Activated CD8-positive, alpha-beta T cell treated with anti-CD3 and anti-CD28 coated beads for 36 hours (primary cell): ENCODE data around the gene UGDH. TPM values are rescaled to one million over a fixed set of nuclear protein-coding genes. Genes with fewer than 3 reads are reported as not detected.

Experiments used
- ATAC-seq: fragments of 200-7000 bp; cut with Tn5 transposase; one replicate; pipeline ENCODE4 v1.10.0; 2021; ENCODE audit warnings: mild to moderate bottlenecking, moderate library complexity
- CTCF ChIA-PET: fragments of 350-600 bp; sonication (Branson Sonifier 250); formaldehyde crosslinking; loops from one replicate; lab custom pipeline; 2021; ENCODE audit warnings: antibody characterized with exemption; lab: Charles Lee
- POLR2A ChIA-PET: fragments of 350-600 bp; sonication (Branson Sonifier 250); formaldehyde crosslinking; loops from one replicate; lab custom pipeline; 2021; ENCODE audit warnings: antibody characterized with exemption; lab: Charles Lee
- DNase-seq: peaks from one replicate; pipeline ENCODE4 v3.0.0-alpha.2; 2020
- H3K27ac Mint-ChIP-seq: one replicate; pipeline ENCODE4 v1.8.0; 2021; ENCODE audit warnings: mild to moderate bottlenecking, mixed read lengths
- H3K27me3 Mint-ChIP-seq: one replicate; pipeline ENCODE4 v1.8.0; 2021; ENCODE audit warnings: mixed read lengths
- H3K36me3 Mint-ChIP-seq: one replicate; pipeline ENCODE4 v1.8.0; 2021; ENCODE audit warnings: low read depth, mixed read lengths
- H3K4me1 Mint-ChIP-seq: one replicate; pipeline ENCODE4 v1.8.0; 2021; ENCODE audit warnings: low read depth, mixed read lengths
- H3K4me3 Mint-ChIP-seq: one replicate; pipeline ENCODE4 v1.8.0; 2021; ENCODE audit warnings: mild to moderate bottlenecking, moderate library complexity, mixed read lengths
- H3K9me3 Mint-ChIP-seq: one replicate; pipeline ENCODE4 v1.8.0; 2021; ENCODE audit warnings: mixed read lengths
- intact Hi-C: fragments of 100-400 bp; cut with micrococcal nuclease; formaldehyde crosslinking; loops from one replicate; pipeline ENCODE4 v1.10.0; 2022
- total RNA-seq, 2 experiments: library from RNA; stranded (reverse); gene quantifications; one replicate each; pipeline ENCODE4 v1.2.3, GENCODE V29; 2021
- TF ChIP-seq, protein P1 (sequence below): fragments of 200-600 bp; IDR thresholded peaks from one replicate; pipeline ENCODE4 v1.8.0; 2022; ENCODE audit warnings: antibody characterized with exemption, mild to moderate bottlenecking

The UGDH gene
- total RNA-seq, 2 experiments from 2014 or later = 14.6 to 16.7 TPM

DNA sequence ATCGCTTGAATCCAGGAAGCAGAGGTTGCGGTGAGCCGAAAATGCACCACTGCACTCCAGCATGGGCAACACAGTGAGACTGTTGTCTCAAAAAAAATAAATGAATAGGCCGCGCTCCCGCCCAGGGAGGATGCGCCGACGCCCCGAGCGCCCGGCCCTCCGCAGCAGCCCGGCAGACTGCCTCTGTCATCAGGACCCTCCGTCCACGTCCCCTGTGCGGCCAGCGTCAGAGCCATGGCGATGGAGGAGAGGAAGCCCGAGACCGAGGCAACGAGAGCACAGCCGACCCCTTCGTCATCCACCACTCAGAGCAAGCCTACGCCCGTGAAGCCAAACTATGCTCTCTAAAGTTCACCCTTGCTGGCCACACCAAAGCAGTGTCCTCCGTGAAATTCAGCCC, 47.0 kb downstream of the UGDH start:
- ATAC-seq (no peak), DNase-seq (no peak)
- Mint-ChIP-seq H3K27ac (no peak overlapping the region), H3K4me3 (no peak overlapping the region), H3K9me3 (no peaks in the 10 kb centered on the region), H3K27me3 (no peaks in the 10 kb centered on the region), H3K36me3 (peaks cover 5% of the 10 kb centered on the region), H3K4me1 (no peaks in the 10 kb centered on the region)
- CTCF ChIA-PET = interaction anchor here (1.4 to 2.6 kb wide), 2 partner anchors 9 to 11 kb away, joined by 4 to 9 read pairs; no protein-coding TSS in a partner anchor
- intact Hi-C loops = no loop called here
- POLR2A ChIA-PET = no interaction called here
- TF ChIP-seq, protein P1, sequence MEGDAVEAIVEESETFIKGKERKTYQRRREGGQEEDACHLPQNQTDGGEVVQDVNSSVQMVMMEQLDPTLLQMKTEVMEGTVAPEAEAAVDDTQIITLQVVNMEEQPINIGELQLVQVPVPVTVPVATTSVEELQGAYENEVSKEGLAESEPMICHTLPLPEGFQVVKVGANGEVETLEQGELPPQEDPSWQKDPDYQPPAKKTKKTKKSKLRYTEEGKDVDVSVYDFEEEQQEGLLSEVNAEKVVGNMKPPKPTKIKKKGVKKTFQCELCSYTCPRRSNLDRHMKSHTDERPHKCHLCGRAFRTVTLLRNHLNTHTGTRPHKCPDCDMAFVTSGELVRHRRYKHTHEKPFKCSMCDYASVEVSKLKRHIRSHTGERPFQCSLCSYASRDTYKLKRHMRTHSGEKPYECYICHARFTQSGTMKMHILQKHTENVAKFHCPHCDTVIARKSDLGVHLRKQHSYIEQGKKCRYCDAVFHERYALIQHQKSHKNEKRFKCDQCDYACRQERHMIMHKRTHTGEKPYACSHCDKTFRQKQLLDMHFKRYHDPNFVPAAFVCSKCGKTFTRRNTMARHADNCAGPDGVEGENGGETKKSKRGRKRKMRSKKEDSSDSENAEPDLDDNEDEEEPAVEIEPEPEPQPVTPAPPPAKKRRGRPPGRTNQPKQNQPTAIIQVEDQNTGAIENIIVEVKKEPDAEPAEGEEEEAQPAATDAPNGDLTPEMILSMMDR = no peak

- Mint-ChIP-seq H3K27ac (no peak overlapping the region), H3K4me1 (no peaks in the 10 kb centered on the region), H3K4me3 (no peak overlapping the region), H3K27me3 (no peaks in the 10 kb centered on the region), H3K9me3 (no peaks in the 10 kb centered on the region), H3K36me3 (peaks cover 17% of the 10 kb centered on the region)
- ATAC-seq = no peak
- intact Hi-C loops = no loop called here
- ChIA-PET CTCF (interaction anchor here (1.2 kb wide), 1 partner anchor 21 kb away, joined by 4 read pairs; no protein-coding TSS in a partner anchor), POLR2A (no interaction called here)
- TF ChIP-seq, protein P1 = no peak
- DNase-seq = no peak
Observed at GRCh38 chr4:39476187-39476895, 50.9 kb downstream of the UGDH start.

GRCh38 chr4:39472396-39472795, 54.8 kb downstream of the UGDH start:
- DNase-seq (no peak), ATAC-seq (no peak)
- TF ChIP-seq, protein P1 = no peak
- Mint-ChIP-seq H3K9me3 (no peaks in the 10 kb centered on the region), H3K27me3 (no peaks in the 10 kb centered on the region), H3K4me1 (peaks cover 6% of the 10 kb centered on the region), H3K27ac (no peak overlapping the region), H3K36me3 (peaks cover 41% of the 10 kb centered on the region), H3K4me3 (no peak overlapping the region)
- intact Hi-C loops = no loop called here
- ChIA-PET CTCF (interaction anchor here (0.5 to 1.9 kb wide), 4 partner anchors 9 to 212 kb away, joined by 3 to 5 read pairs (median 4); no protein-coding TSS in a partner anchor), POLR2A (interaction anchor here (0.6 to 0.8 kb wide), 2 partner anchors 14 to 19 kb away, joined by 3 read pairs; partner anchors contain the start of genes LIAS and RPL9)

GRCh38 chr4:39470402-39470801, 56.8 kb downstream of the UGDH start:
- CTCF ChIA-PET = interaction anchor here (0.7 to 2.8 kb wide), 4 partner anchors 10 to 189 kb away, joined by 3 to 31 read pairs (median 6); partner anchors contain the start of genes LIAS and RPL9
- peaks cover 6% of the 10 kb centered on the region for H3K4me1 Mint-ChIP-seq
- TF ChIP-seq, protein P1 = no peak
- H3K36me3 Mint-ChIP-seq = peaks cover 39% of the 10 kb centered on the region
- H3K4me3 Mint-ChIP-seq = no peak overlapping the region
- H3K9me3 Mint-ChIP-seq = no peaks in the 10 kb centered on the region
- POLR2A ChIA-PET = interaction anchor here (1.0 to 2.1 kb wide), 3 partner anchors 10 to 22 kb away, joined by 3 to 8 read pairs (median 4); partner anchors contain the start of genes LIAS and RPL9
- ATAC-seq = no peak
- no peak for DNase-seq
- H3K27ac Mint-ChIP-seq = no peak overlapping the region
- intact Hi-C loops = no loop called here
- no peaks in the 10 kb centered on the region for H3K27me3 Mint-ChIP-seq
